Measurements from ENCODE around the gene TBC1D2B.

TBC1D2B gene

DNA sequence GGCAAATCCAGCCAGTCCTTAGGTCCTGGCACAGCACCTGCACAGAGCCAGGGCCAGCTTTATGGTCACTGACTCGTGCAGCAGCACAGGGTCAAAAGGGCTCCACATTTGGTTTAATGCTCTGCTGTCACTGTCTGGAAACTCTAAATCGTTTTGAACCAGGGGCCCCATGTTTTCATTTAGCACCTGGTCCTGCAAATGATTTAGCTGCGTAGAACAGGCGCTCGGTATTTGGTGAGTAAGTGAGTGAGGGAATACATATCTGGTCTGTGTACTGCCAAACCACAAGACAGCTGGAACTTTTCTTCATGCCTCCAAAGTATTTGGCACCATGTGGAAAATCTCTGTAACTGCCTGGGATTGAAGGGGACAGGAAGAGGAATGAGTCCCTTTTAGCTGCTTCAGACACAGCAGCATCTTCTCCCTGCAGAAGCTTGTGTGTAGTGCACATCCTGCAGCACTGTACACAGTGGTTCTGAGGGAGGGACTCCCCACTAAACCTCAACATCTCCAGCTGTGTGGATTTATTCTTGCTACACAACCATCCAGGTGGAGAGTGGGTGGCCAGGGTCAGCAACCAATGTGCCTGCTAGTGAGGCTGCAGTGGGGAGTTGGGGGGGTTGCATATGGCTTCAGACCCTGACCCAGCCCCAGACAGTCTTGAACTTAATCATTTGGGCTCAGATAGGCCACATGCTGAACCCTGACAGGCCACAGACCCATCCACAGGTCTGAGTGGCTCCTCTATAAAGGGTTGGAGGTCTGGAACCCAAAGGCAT is 15.9 kb upstream of the TBC1D2B start:
- DNase-seq (ENCODE audit: low read depth), result peak; percentile 80

DNA sequence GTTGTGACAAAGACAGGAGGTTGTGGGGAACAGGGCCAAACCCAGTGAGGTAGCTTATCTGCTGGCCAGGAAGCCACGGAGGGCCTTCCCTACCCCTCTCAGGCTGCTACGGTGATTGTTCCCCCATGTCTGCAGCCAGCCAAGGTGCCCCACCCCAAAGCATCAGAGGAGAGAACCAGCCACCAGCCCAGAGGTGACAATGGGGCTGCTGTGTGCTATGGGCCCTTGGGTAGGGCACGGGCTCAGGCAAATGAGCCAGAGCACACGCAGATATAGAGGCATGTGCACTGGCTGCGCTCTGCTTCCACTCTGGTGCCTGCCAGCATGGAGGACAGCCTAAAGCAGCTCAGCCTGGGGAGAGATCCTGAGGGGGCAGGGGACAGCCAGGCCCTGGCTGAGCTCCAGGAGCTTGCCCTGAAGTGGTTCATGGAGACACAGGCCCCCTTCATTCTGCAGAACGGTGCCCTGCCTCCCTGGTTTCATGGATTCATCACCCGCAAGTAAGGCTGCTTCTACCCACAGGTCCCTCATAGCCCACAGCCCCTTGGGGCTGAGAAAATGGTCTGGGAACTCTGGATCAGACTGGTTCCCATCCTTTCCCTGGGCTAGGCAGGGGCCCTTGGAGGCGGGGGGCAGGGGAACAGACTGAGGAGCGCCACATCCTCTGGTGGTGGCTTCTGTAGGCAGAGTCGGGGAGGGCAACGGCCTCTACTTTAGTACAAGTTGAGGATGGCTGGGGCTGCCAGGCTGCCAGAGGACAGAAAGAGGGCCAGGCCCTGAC is 14.9 kb upstream of the TBC1D2B start, which contains the start of gene SH2D7:
SH2D7 (plus strand) TSS at position 301 of the 781 bp plus-strand sequence; CDS start at position 325, 24 bp downstream.
- DNase-seq (ENCODE audit: low read depth), result no peak

- no peak for DNase-seq (ENCODE audit: low read depth)
Observed at GRCh38 chr15:78090422-78091063, 13.0 kb upstream of the TBC1D2B start.

DNA sequence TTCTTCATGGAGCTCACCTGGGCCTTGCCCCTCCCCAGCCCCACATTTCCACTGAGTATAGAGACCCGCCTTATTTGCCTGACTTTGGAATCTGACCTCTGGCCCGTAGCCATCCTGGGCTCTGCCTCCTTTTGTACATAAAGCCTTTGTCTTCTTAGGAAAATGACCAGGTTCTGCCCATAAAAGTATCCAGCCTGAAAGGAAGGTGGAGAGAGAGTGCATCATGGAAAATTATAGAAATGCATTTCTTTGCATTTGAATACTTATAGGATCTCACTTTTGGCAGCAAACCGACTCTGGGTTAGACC is 11.2 kb upstream of the TBC1D2B start:
- DNase-seq (ENCODE audit: low read depth), result no peak

- no peak for DNase-seq (ENCODE audit: low read depth)
Observed at GRCh38 chr15:78087951-78088772, 10.7 kb upstream of the TBC1D2B start.

DNA sequence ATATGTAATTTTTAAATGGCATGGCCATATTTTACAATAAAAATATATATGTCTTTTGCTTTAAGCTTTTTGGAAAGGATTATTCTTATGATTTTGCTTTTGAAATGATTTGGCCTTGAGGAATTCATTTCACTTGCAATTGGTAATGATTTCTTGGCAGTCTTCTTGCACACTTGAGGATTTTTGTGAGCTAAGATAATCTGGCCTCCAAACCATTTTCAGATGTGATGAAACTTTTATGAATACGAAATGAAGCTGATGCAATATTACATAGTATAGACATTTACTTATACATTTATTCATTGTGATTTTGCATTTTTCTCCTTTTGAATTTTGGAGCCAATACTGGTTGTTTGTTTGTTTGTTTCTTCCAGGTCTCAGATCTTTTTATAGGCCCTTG is 8.4 kb upstream of the TBC1D2B start:
- DNase-seq (ENCODE audit: low read depth), result peak; percentile 86

DNA sequence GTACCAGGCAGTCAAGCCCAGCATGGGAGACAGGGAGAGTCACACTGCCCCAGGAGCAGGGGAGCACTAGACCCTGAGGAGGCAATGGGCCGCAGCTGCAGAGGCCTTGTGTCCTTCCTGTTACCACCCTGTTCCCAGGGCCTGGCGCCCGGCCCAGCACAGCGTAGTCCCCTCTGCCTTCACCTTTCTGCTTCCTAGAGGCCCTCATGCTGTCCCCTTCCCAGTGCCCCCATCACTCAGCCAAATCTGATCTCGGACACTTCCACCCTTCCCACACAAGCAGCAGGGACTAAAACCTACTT is 6.9 kb upstream of the TBC1D2B start:
- DNase-seq (ENCODE audit: low read depth), result no peak

GRCh38 chr15:78083687-78084448 is 6.4 kb upstream of the TBC1D2B start:
- no peak for DNase-seq (ENCODE audit: low read depth)

DNA sequence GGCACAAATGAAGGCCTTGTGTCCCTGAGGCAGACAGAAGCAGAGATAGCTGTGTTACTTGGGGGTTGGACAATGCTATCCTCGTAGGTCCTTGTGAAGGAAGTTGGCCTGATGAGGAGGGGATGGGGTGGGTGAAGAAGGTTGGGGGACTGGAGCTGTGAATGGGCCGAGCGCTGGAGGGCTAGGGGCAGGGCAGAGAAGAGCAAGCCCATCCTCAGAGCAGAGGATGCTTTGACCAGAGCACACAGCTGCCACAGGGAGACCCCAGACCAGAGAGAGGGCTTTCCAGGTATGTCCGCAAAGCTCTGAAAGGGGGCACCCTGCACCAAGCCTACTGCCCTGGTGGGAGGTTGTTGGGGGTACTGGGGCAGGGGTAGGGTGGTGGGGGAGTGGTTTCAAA is 5.7 kb upstream of the TBC1D2B start:
- no peak for DNase-seq (ENCODE audit: low read depth)

DNA sequence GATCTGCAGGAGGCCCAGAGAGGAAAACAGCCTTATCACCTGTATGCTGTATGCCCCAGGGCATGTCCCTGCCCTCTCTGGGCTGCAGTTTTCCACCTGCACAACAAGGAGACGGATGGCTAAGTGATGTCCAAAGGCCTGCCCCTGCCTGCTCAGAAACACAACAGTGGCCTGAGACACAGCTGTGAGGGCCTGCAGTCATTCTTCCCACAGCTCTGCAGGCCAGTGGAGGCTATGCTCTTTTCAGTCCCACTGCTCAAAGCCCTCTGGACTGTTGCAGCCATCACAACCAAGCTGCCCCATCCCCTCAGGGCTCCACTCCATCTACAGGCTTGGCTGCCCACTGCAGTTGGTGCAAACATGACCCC is 5.2 kb upstream of the TBC1D2B start:
- DNase-seq (ENCODE audit: low read depth), result no peak

- no peak for DNase-seq (ENCODE audit: low read depth)
Observed at GRCh38 chr15:78082106-78082742, 4.7 kb upstream of the TBC1D2B start.

DNA sequence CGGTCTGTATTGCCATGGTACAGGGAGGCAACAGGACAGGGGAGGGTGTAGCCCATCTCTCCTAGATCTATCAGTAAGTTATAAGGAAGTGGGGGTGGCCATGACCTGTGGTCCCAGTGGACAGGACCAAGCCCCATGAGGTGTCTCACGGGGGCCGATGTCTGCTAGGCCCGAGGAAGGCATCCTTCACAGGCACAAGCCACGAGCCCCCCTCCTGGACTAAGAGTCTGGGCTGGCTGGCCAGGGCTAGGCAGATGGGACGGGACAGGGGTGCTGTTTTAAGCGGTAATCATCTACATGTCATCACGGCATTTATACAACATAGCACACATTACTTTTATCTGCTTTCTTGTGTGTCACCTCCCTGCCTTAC is 2.6 kb upstream of the TBC1D2B start:
- DNase-seq (ENCODE audit: low read depth), result no peak

GRCh38 chr15:78079298-78080087 is 2.0 kb upstream of the TBC1D2B start:
- no peak for DNase-seq (ENCODE audit: low read depth)

GRCh38 chr15:78077871-78078210 is 330 bp upstream of the TBC1D2B start:
- no peak for DNase-seq (ENCODE audit: low read depth)

- no peak for DNase-seq (ENCODE audit: low read depth)
Observed at GRCh38 chr15:78076231-78077052, 1.1 kb downstream of the TBC1D2B start.

DNA sequence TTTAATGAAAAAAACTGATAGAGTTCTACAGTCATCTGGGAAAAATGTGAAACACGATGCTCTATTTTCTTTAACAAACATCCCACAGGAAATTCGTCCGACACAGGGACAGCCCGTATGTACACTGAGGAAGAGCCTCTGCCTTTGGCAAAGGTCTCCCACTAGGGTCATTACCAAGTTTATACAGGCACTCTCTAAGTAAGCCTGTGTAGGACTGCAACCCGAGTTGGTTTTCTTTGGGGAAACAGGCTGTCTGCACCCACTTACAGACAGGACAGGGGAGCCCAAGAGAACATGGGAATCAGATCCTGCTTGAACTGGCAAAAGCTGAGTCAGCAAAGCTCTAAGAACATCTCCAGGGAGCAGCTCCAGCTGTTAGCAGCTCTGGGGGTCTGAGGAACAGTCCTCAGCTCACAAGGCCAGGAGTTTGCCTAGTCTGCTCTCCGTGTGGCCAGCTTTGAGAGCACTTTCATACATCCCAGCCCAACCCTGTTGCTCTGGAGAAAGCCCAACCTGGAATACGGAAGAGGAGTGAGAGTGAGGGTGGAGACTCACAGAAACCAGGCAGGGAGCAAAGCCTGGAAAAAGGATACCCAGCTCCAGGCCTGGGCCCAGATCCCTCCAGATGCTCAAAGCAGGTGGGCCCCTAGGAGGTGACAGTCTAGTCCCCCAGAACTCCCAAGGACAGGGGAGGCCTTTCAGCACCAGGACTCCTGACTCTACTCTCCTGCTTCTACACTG is 1.9 kb downstream of the TBC1D2B start:
- peak; percentile 89 for DNase-seq (ENCODE audit: low read depth)

GRCh38 chr15:78073046-78073787 is 4.3 kb downstream of the TBC1D2B start:
- DNase-seq (ENCODE audit: low read depth), result no peak
